Caco-2 (cell line): ENCODE data around the gene MYL4. TPM values are rescaled to one million over a fixed set of nuclear protein-coding genes. Genes with fewer than 3 reads are reported as not detected.

Source experiments
- BruUV-seq: library from RNA; stranded (reverse); fragments of 400-500 nt; replicated peaks from 2 replicates; lab custom pipeline; 2021; lab: Mats Ljungman, UMichigan
- CTCF ChIA-PET: fragments of 300-600 bp; sonication (Branson Sonifier 250); formaldehyde crosslinking; loops from one replicate; lab custom pipeline; 2022; ENCODE audit warnings: antibody characterized with exemption; lab: Charles Lee
- POLR2A ChIA-PET: fragments of 300-600 bp; sonication (Branson Sonifier 250); formaldehyde crosslinking; loops from one replicate; lab custom pipeline; 2022; ENCODE audit warnings: antibody characterized with exemption; lab: Charles Lee
- DNase-seq, 2 experiments: peaks; one replicate each; pipeline versions ENCODE4 v3.0.0 to v3.0.0-alpha.2; 2020 to 2022
- H3K27me3 ChIP-seq: replicated peaks from 2 replicates; pipeline ENCODE4 v1.6.0; 2011; ENCODE audit warnings: low read length; ENCODE audit not compliant: control insufficient read depth, insufficient read depth
- H3K36me3 ChIP-seq: 2 replicates; pipeline ENCODE4 v1.5.1; 2011; ENCODE audit warnings: low read length; ENCODE audit not compliant: control insufficient read depth, insufficient read depth
- H3K4me1 ChIP-seq: fragments of 250-450 bp; sonication (Bioruptor Pico); 2 replicates; pipeline ENCODE4 v1.5.1; 2020; ENCODE audit warnings: mild to moderate bottlenecking
- H3K4me3 ChIP-seq: 2 replicates; pipeline ENCODE4 v1.5.1; 2011; ENCODE audit warnings: low read depth, mild to moderate bottlenecking, control low read depth, low read length
- H3K9me3 ChIP-seq: fragments of 250-450 bp; sonication (Bioruptor Pico); 2 replicates; pipeline ENCODE4 v1.5.1; 2020; ENCODE audit warnings: mild to moderate bottlenecking, moderate library complexity
- H3K27ac Mint-ChIP-seq: one replicate; pipeline ENCODE4 v1.8.0; 2022; ENCODE audit warnings: mixed read lengths; ENCODE audit not compliant: unreplicated experiment
- H3K27me3 Mint-ChIP-seq: one replicate; pipeline ENCODE4 v1.8.0; 2022; ENCODE audit warnings: mixed read lengths; ENCODE audit not compliant: insufficient read depth, unreplicated experiment
- H3K36me3 Mint-ChIP-seq: one replicate; pipeline ENCODE4 v1.8.0; 2022; ENCODE audit warnings: mild to moderate bottlenecking, mixed read lengths; ENCODE audit not compliant: insufficient read depth, unreplicated experiment
- H3K4me1 Mint-ChIP-seq: one replicate; pipeline ENCODE4 v1.8.0; 2022; ENCODE audit warnings: low read depth, mixed read lengths; ENCODE audit not compliant: unreplicated experiment
- H3K4me3 Mint-ChIP-seq: one replicate; pipeline ENCODE4 v1.8.0; 2022; ENCODE audit warnings: mild to moderate bottlenecking, moderate library complexity, mixed read lengths; ENCODE audit not compliant: unreplicated experiment
- H3K9me3 Mint-ChIP-seq: one replicate; pipeline ENCODE4 v1.8.0; 2022; ENCODE audit warnings: mixed read lengths; ENCODE audit not compliant: unreplicated experiment
- intact Hi-C: fragments of 100-400 bp; cut with micrococcal nuclease; formaldehyde crosslinking; loops from one replicate; pipeline ENCODE4 v1.10.0; 2022; ENCODE audit not compliant: unreplicated experiment
- total RNA-seq: library from RNA; stranded (reverse); gene quantifications from 2 replicates; pipeline ENCODE4 v1.2.3, GENCODE V29; 2022
- TF ChIP-seq, protein P1 (sequence below), 2 experiments: fragments of 200-600 bp in 1 of 2; IDR thresholded peaks; 1 replicate in 1 of 2; 2 replicates in 1 of 2; pipeline versions ENCODE4 v1.5.1 to v1.8.0; 2011 to 2022; ENCODE audit warnings: antibody characterized with exemption in 1 of 2, control low read depth in 1 of 2, inconsistent platforms in 1 of 2, low read depth in 1 of 2, low read length in 1 of 2, mild to moderate bottlenecking in 1 of 2, moderate library complexity in 1 of 2; ENCODE audit not compliant: insufficient read depth in 1 of 2, severe bottlenecking in 1 of 2, unreplicated experiment in 1 of 2

Gene MYL4
- total RNA-seq, 1 experiment from 2014 or later = not detected

DNA sequence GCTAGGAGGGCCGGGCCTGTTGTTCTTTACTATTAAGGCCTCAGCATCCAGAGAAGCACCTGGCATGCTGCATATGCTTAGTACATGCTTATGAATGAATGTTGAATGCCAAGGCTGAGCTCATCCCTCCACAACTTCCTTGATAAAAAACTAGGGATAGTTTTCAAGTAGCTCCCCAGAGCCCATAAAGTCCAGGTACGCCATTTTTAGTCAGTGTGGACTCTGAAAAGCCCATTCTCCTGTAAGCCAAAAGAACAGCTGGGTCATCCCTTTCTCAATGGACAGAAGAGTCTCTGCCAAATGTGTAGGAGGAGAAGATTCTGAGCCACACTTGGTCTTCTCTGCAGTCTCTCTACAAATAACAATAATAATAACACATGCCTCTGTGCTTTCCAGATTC, 35.5 kb downstream of the MYL4 start:
- Histone ChIP-seq H3K4me3 (no peak overlapping the region), H3K27me3 (0 out of 2 replicates have a peak, but pooled peaks cover 2% of the 10 kb centered on the region), H3K9me3 (no peaks in the 10 kb centered on the region), H3K36me3 (no peaks in the 10 kb centered on the region), H3K4me1 (no peaks in the 10 kb centered on the region)
- H3K4me1 Mint-ChIP-seq = no peaks in the 10 kb centered on the region
- H3K27me3 Mint-ChIP-seq = peaks cover 4% of the 10 kb centered on the region
- DNase-seq = no peak
- no peaks in the 10 kb centered on the region for H3K9me3 Mint-ChIP-seq
- H3K36me3 Mint-ChIP-seq = no peaks in the 10 kb centered on the region
- no TSS peak for BruUV-seq
- ChIA-PET CTCF (no interaction called here), POLR2A (no interaction called here)
- TF ChIP-seq, protein P1, sequence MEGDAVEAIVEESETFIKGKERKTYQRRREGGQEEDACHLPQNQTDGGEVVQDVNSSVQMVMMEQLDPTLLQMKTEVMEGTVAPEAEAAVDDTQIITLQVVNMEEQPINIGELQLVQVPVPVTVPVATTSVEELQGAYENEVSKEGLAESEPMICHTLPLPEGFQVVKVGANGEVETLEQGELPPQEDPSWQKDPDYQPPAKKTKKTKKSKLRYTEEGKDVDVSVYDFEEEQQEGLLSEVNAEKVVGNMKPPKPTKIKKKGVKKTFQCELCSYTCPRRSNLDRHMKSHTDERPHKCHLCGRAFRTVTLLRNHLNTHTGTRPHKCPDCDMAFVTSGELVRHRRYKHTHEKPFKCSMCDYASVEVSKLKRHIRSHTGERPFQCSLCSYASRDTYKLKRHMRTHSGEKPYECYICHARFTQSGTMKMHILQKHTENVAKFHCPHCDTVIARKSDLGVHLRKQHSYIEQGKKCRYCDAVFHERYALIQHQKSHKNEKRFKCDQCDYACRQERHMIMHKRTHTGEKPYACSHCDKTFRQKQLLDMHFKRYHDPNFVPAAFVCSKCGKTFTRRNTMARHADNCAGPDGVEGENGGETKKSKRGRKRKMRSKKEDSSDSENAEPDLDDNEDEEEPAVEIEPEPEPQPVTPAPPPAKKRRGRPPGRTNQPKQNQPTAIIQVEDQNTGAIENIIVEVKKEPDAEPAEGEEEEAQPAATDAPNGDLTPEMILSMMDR (IDR thresholded peaks at IDR 0.05; ENCODE audit: insufficient read depth in 1 of 2, low read depth in 1 of 2, low read length in 1 of 2, severe bottlenecking in 1 of 2, unreplicated experiment in 1 of 2) = no peak
- H3K4me3 Mint-ChIP-seq = no peak overlapping the region
- H3K27ac Mint-ChIP-seq = no peak overlapping the region
- intact Hi-C loops = no loop called here

GRCh38 chr17:47246120-47246519, 37.0 kb downstream of the MYL4 start:
- BruUV-seq = no TSS peak
- Histone ChIP-seq H3K36me3 (no peaks in the 10 kb centered on the region), H3K27me3 (0 out of 2 replicates have a peak, but pooled peaks cover 2% of the 10 kb centered on the region), H3K4me3 (no peak overlapping the region), H3K4me1 (peaks cover 2% of the 10 kb centered on the region), H3K9me3 (no peaks in the 10 kb centered on the region)
- Mint-ChIP-seq H3K4me3 (no peak overlapping the region), H3K9me3 (no peaks in the 10 kb centered on the region), H3K36me3 (no peaks in the 10 kb centered on the region), H3K27me3 (peaks cover 4% of the 10 kb centered on the region), H3K4me1 (no peaks in the 10 kb centered on the region), H3K27ac (no peak overlapping the region)
- TF ChIP-seq, protein P1 (IDR thresholded peaks at IDR 0.05; ENCODE audit: insufficient read depth in 1 of 2, low read depth in 1 of 2, low read length in 1 of 2, severe bottlenecking in 1 of 2, unreplicated experiment in 1 of 2) = no peak
- ChIA-PET POLR2A (no interaction called here), CTCF (no interaction called here)
- DNase-seq = no peak
- intact Hi-C loops = no loop called here

DNA sequence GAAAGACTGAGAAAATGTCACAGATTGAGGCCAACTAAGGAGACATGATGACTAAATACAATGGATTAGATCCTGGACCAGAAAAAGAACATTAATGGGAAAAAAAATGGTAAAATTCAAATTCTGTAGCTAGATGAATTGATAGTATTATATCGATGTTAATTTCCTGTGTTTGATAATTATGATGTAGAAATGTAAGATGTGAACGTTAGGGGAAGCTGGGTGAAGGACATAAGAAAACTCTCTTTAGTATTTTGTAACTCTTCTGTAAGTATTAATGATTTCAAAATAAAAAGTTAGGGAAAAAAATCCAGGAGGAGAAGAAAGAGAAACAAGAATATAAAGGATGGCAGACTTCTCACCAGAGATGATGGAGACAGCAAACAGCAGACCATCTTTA, 41.7 kb downstream of the MYL4 start:
- peaks cover 12% of the 10 kb centered on the region for H3K4me1 Mint-ChIP-seq
- CTCF ChIA-PET = no interaction called here
- no peaks in the 10 kb centered on the region for H3K36me3 ChIP-seq
- H3K4me3 Mint-ChIP-seq = no peak overlapping the region
- peaks cover 28% of the 10 kb centered on the region for H3K4me1 ChIP-seq
- H3K9me3 ChIP-seq = no peaks in the 10 kb centered on the region
- no peak overlapping the region for H3K27ac Mint-ChIP-seq
- BruUV-seq = no TSS peak
- H3K36me3 Mint-ChIP-seq = no peaks in the 10 kb centered on the region
- H3K4me3 ChIP-seq = no peak overlapping the region
- TF ChIP-seq, protein P1 (IDR thresholded peaks at IDR 0.05; ENCODE audit: insufficient read depth in 1 of 2, low read depth in 1 of 2, low read length in 1 of 2, severe bottlenecking in 1 of 2, unreplicated experiment in 1 of 2) = no peak
- POLR2A ChIA-PET = no interaction called here
- DNase-seq = no peak
- H3K27me3 Mint-ChIP-seq = no peaks in the 10 kb centered on the region
- H3K9me3 Mint-ChIP-seq = no peaks in the 10 kb centered on the region
- intact Hi-C loops = no loop called here
- H3K27me3 ChIP-seq = peaks cover 2% of the 10 kb centered on the region
